ENCODE data around the gene KRT81.
"Not testable (repeated sequence)": the region's sequence is repeated elsewhere in the genome, so short reads cannot be mapped to it uniquely, and the experiment has no call there.

The KRT81 gene

DNA sequence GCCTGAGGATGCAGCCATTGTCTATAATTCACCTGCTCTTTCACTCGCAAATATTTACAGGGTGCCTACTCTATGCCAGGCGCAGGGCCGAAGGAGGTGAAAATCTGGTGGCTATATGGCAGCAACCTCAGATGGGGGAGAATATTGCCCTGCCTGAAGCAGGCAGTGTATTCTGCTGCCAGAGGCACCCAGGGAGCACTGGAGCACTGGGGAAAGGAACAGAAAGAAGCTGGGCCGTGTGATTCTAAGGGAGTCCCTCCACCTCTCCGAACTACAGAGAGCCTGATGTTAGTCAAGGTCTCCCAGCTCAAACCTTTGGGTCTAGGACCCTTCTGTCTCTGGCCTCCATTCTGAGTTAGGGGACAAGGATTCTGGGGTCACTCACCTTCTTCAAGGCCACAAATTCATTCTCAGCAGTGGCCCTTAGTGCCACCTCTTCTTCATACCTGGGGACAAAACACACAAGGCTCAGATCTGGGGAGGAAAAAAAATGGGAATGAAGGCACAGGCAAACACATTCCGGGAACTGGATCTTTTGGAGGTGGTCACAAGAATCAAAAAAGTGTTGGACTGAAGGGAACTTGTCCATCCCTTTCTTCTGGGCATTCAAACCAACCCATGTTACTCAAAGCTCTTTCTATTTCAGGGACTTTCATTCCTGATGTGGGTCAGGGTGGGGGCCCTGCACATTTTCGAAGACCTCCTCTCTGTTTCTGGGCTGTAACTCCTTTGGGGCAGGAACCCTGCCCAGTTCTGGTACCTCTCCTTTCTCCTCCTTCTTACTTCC, 36.2 kb downstream of the KRT81 start:
- no peak overlapping the region for H3K27ac ChIP-seq (ENCODE audit: low read depth in 2 of 2, low read length in 2 of 2)
- H3K4me3 ChIP-seq (ENCODE audit: low read length in 2 of 2): no peak overlapping the region
- no peak overlapping the region for H3K9ac ChIP-seq (ENCODE audit: low read depth in 1 of 2, low read length in 2 of 2)
- H3K4me1 ChIP-seq (ENCODE audit: control insufficient read depth in 2 of 2, insufficient read depth in 2 of 2, low read length in 2 of 2): peaks cover 0 to 2% of the 10 kb centered on the region in 2 donors
- H3K36me3 ChIP-seq (ENCODE audit: control insufficient read depth in 2 of 2, insufficient read depth in 2 of 2, low read length in 2 of 2): no peaks in the 10 kb centered on the region
- no peaks in the 10 kb centered on the region for H3K9me3 ChIP-seq (ENCODE audit: control insufficient read depth in 2 of 2, low read length in 2 of 2)
- H3K27me3 ChIP-seq (ENCODE audit: control insufficient read depth in 2 of 2, insufficient read depth in 2 of 2, low read length in 2 of 2): peaks cover 24 to 28% of the 10 kb centered on the region in 2 donors

DNA sequence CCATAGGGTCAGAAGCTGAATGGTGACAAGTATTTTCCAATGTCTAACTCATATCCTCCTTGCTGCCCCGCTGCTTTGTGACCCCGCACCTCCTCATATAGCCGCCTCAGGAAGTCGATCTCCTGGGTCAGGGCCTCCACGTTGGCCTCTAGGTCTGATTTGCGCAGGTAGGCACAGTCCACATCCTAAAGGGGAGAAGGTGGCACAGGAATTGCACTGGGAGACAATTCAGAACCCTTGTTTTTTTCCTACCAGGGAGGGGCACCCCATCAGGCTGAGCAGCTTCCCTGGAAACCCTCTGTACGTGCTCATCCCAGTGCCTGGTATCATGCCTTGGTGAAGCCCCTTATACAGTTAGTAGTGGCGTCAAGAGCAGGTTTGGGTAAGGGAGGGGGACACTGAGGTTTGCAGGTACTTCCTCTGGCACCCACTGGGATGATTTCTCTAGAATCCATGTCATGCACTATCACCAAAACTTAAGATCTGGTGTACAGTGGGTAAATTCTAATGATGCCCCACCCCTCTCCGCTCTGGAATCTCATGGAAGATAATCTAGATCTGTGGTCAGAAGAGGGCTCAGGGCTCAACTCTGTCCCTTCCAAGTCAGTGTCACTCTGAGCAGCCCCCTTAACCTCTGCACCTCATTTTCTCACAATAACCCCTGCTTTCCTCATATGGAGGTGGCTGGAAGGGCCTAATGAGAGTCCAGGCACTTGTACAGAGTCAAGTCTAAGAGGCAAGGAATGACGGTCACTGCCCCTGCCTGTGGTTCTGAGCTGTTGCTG, 37.0 kb downstream of the KRT81 start:
- Histone ChIP-seq H3K27me3 (ENCODE audit: control insufficient read depth in 2 of 2, insufficient read depth in 2 of 2, low read length in 2 of 2) (peaks cover 24% of the 10 kb centered on the region in 2 donors), H3K9me3 (ENCODE audit: control insufficient read depth in 2 of 2, low read length in 2 of 2) (no peaks in the 10 kb centered on the region), H3K4me1 (ENCODE audit: control insufficient read depth in 2 of 2, insufficient read depth in 2 of 2, low read length in 2 of 2) (peaks cover 0 to 2% of the 10 kb centered on the region in 2 donors), H3K27ac (ENCODE audit: low read depth in 2 of 2, low read length in 2 of 2) (no peak overlapping the region), H3K36me3 (ENCODE audit: control insufficient read depth in 2 of 2, insufficient read depth in 2 of 2, low read length in 2 of 2) (no peaks in the 10 kb centered on the region), H3K9ac (ENCODE audit: low read depth in 1 of 2, low read length in 2 of 2) (no peak overlapping the region), H3K4me3 (ENCODE audit: low read length in 2 of 2) (no peak overlapping the region)

DNA sequence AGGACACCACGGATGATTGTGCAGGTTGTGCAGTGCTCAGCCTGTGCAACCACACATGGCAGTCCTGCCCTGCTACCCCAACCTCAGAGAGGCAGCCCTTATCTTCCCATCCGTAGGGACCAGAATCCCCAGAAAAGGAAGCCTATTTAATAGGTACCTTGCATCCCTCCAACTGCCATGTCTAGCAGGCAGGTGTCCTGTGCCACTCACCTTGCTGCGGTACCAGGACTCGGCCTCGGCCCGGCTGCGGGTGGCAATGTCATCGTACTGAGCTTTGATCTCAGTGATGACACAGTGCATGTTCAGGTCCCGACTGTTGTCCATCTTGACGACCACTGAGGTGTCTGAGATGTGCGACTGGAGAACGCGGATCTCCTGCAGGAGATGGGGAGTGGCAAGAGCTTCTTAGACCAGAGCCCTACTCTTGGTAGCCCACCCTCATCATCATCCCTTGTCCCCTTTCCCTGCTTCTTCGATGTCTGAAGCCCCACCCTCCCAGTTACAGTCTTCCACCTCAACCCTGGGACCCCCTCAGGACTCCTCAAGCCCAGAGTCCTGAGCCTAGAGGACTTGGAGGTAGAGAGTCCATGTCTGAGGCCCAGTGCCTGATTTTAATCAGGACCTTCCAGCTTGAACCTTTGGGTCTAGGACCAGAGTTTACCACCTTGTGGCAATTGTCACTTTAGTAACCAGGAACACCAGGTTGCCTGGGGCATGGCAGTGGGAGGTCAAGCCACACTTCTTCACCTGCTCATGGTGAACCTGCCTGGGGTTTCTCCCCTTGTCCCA, 37.7 kb downstream of the KRT81 start:
- no peaks in the 10 kb centered on the region for H3K36me3 ChIP-seq (ENCODE audit: control insufficient read depth in 2 of 2, insufficient read depth in 2 of 2, low read length in 2 of 2)
- no peak overlapping the region for H3K27ac ChIP-seq (ENCODE audit: low read depth in 2 of 2, low read length in 2 of 2)
- peaks cover 17 to 25% of the 10 kb centered on the region in 2 donors for H3K27me3 ChIP-seq (ENCODE audit: control insufficient read depth in 2 of 2, insufficient read depth in 2 of 2, low read length in 2 of 2)
- no peak overlapping the region for H3K4me3 ChIP-seq (ENCODE audit: low read length in 2 of 2)
- H3K4me1 ChIP-seq (ENCODE audit: control insufficient read depth in 2 of 2, insufficient read depth in 2 of 2, low read length in 2 of 2): peaks cover 0 to 2% of the 10 kb centered on the region in 2 donors
- no peak overlapping the region for H3K9ac ChIP-seq (ENCODE audit: low read depth in 1 of 2, low read length in 2 of 2)
- H3K9me3 ChIP-seq (ENCODE audit: control insufficient read depth in 2 of 2, low read length in 2 of 2): no peaks in the 10 kb centered on the region

DNA sequence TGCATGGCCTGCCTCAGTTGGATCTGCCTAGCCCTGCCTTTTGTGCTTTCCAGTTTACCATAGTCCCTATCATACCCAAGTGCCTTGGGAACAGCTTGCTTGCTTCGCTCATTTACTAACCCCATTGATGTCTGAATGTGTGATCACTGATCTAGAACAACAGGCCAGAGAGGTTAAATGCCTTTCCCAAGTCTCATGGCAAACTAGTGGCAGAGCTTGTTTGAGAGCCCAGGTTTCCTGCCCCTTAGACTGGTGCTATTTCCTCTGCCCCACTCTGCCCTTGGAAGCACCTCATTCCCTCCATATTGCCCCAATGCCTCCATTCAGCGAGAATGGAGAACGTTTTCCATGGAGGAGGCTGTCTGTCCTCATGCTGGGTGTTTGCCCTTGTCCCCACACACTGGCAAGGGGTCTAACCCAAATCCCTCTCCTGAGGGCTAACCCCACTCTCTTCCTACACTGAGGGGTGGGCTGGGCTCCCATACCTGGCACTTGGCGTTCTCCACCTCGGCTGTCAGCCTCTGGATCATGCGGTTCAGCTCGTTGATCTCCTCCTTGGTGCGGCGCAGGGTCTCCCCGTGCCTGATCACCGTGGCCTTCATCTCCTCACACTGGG, 38.5 kb downstream of the KRT81 start:
- no peaks in the 10 kb centered on the region for H3K4me1 ChIP-seq (ENCODE audit: control insufficient read depth in 2 of 2, insufficient read depth in 2 of 2, low read length in 2 of 2)
- no peak overlapping the region for H3K4me3 ChIP-seq (ENCODE audit: low read length in 2 of 2)
- H3K9me3 ChIP-seq (ENCODE audit: control insufficient read depth in 2 of 2, low read length in 2 of 2): no peaks in the 10 kb centered on the region
- H3K27me3 ChIP-seq (ENCODE audit: control insufficient read depth in 2 of 2, insufficient read depth in 2 of 2, low read length in 2 of 2): peaks cover 16 to 25% of the 10 kb centered on the region in 2 donors
- H3K9ac ChIP-seq (ENCODE audit: low read depth in 1 of 2, low read length in 2 of 2): no peak overlapping the region
- H3K36me3 ChIP-seq (ENCODE audit: control insufficient read depth in 2 of 2, insufficient read depth in 2 of 2, low read length in 2 of 2): no peaks in the 10 kb centered on the region
- no peak overlapping the region for H3K27ac ChIP-seq (ENCODE audit: low read depth in 2 of 2, low read length in 2 of 2)

GRCh38 chr12:52252175-52252615, 39.1 kb downstream of the KRT81 start:
- peaks cover 12 to 21% of the 10 kb centered on the region in 2 donors for H3K27me3 ChIP-seq (ENCODE audit: control insufficient read depth in 2 of 2, insufficient read depth in 2 of 2, low read length in 2 of 2)
- not testable (repeated sequence) for H3K9me3 ChIP-seq (ENCODE audit: control insufficient read depth in 2 of 2, low read length in 2 of 2); H3K4me3 ChIP-seq (ENCODE audit: low read length in 2 of 2); H3K27ac ChIP-seq (ENCODE audit: low read depth in 2 of 2, low read length in 2 of 2); H3K4me1 ChIP-seq (ENCODE audit: control insufficient read depth in 2 of 2, insufficient read depth in 2 of 2, low read length in 2 of 2); H3K9ac ChIP-seq (ENCODE audit: low read depth in 1 of 2, low read length in 2 of 2); H3K36me3 ChIP-seq (ENCODE audit: control insufficient read depth in 2 of 2, insufficient read depth in 2 of 2, low read length in 2 of 2)

DNA sequence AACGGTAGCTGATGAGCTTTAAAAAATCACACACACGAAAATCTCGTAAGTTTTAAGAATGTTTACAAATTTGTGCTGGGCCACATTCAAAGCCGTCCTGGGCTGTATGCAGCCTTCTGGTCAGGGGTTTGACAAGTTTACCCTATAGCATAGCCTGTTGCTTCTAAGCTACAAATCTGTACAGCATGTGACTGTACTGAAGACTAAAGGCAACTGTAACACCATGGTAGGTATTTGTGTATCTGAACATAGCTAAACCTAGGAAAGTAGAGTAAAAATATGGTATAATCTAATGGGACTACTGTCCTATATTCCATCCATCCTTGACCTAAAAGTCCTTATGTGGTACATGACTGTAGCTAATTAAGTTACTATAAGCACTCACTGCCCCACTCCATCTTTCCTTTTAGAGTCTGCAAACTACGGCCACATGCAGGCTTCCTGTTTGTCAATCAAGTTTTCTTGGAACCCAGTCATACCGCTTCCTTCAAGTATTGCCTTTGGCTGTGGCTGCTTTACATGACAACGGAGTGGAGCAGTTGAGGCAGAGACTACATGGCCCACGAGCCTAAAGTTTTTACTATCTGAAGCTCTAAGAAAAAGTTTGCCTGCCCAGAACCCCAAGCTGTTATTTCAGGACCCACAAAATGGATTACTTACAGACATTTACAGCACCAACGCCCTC, 39.8 kb downstream of the KRT81 start:
- no peak overlapping the region for H3K4me3 ChIP-seq (ENCODE audit: low read length in 2 of 2)
- peaks cover 0 to 6% of the 10 kb centered on the region in 2 donors for H3K4me1 ChIP-seq (ENCODE audit: control insufficient read depth in 2 of 2, insufficient read depth in 2 of 2, low read length in 2 of 2)
- no peaks in the 10 kb centered on the region for H3K9me3 ChIP-seq (ENCODE audit: control insufficient read depth in 2 of 2, low read length in 2 of 2)
- no peaks in the 10 kb centered on the region for H3K36me3 ChIP-seq (ENCODE audit: control insufficient read depth in 2 of 2, insufficient read depth in 2 of 2, low read length in 2 of 2)
- no peak overlapping the region for H3K27ac ChIP-seq (ENCODE audit: low read depth in 2 of 2, low read length in 2 of 2)
- H3K27me3 ChIP-seq (ENCODE audit: control insufficient read depth in 2 of 2, insufficient read depth in 2 of 2, low read length in 2 of 2): peaks cover 7 to 14% of the 10 kb centered on the region in 2 donors
- no peak overlapping the region for H3K9ac ChIP-seq (ENCODE audit: low read depth in 1 of 2, low read length in 2 of 2)

DNA sequence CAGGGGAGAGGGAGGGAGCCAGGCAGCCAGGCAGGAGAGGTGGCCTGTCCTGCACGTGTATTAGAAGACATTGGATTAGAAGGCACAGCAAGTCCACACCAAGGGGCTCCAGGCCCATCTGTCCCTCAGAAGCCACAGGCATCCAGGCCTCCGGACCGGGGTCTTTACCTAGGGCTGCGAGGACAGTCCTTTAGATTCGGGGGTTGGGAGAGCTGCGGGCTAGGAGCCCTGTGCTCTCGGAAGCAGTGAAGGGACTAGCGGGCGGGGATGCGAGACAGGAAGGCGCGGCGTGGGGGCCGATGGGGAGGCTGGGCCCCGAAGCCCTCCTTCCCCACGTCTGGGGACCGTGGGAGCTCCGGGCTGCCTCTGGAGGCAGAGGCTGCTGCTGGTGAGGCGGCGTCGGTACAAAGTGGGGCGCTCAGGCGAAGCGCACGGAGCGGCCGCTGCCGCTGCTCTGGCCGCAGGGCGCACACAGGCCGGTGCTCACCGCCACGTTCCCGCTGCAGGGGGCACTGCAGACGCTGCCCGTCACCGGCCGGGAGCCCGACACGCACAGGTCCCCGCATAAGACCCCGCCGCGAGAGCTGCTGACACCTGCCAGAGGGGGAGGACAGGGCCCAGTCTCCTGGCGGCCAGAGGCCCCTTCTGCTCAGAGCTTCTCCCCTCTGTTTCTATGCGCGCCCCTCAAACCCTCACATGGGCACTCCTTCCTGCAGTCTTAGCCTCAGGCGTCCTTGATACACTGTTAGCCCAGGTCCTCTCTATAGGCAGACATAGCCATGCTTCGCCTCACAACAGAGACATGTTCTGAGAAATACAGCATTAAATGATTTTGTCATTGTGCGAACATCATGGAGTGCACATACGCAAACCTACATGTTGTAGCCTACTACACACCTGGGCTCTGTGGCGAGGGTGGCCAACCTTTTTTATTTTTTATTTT, 41.0 kb downstream of the KRT81 start:
- H3K27me3 ChIP-seq (ENCODE audit: control insufficient read depth in 2 of 2, insufficient read depth in 2 of 2, low read length in 2 of 2): peaks cover 0 to 7% of the 10 kb centered on the region in 2 donors
- H3K27ac ChIP-seq (ENCODE audit: low read depth in 2 of 2, low read length in 2 of 2): no peak overlapping the region
- H3K9ac ChIP-seq (ENCODE audit: low read depth in 1 of 2, low read length in 2 of 2): no peak overlapping the region
- no peak overlapping the region for H3K4me3 ChIP-seq (ENCODE audit: low read length in 2 of 2)
- no peaks in the 10 kb centered on the region for H3K9me3 ChIP-seq (ENCODE audit: control insufficient read depth in 2 of 2, low read length in 2 of 2)
- peaks cover 0 to 6% of the 10 kb centered on the region in 2 donors for H3K4me1 ChIP-seq (ENCODE audit: control insufficient read depth in 2 of 2, insufficient read depth in 2 of 2, low read length in 2 of 2)
- H3K36me3 ChIP-seq (ENCODE audit: control insufficient read depth in 2 of 2, insufficient read depth in 2 of 2, low read length in 2 of 2): no peaks in the 10 kb centered on the region

DNA sequence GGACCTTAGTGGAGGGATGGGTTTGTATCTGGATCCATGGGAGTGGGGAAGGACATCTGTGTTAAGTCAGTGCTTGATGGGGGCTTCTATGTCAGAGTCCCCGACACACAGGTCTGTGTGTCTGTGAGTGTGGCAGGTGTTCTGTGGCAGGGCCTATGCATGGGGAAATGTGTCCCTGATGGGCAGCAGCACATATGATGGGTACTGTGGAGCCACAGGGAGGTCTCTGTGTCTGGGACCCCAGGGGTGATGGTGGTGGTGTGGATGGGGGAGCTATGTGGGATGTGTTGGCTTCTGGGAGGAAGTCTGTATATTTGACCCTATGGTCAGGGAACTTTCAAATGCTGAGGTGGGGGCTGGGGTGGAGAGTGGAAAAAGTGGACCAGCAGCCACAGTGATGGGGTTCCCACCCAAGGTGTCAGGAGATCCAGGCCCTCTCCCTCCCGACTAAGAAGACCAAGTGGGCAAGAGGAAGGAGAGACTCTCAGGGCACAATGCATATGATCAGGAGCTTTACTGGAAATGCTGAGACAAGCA, 41.8 kb downstream of the KRT81 start:
- Histone ChIP-seq H3K4me3 (ENCODE audit: low read length in 2 of 2) (no peak overlapping the region), H3K27ac (ENCODE audit: low read depth in 2 of 2, low read length in 2 of 2) (no peak overlapping the region), H3K36me3 (ENCODE audit: control insufficient read depth in 2 of 2, insufficient read depth in 2 of 2, low read length in 2 of 2) (no peaks in the 10 kb centered on the region), H3K4me1 (ENCODE audit: control insufficient read depth in 2 of 2, insufficient read depth in 2 of 2, low read length in 2 of 2) (peaks cover 0 to 6% of the 10 kb centered on the region in 2 donors), H3K27me3 (ENCODE audit: control insufficient read depth in 2 of 2, insufficient read depth in 2 of 2, low read length in 2 of 2) (peaks cover 0 to 6% of the 10 kb centered on the region in 2 donors), H3K9me3 (ENCODE audit: control insufficient read depth in 2 of 2, low read length in 2 of 2) (no peaks in the 10 kb centered on the region), H3K9ac (ENCODE audit: low read depth in 1 of 2, low read length in 2 of 2) (no peak overlapping the region)
